Stimulated activated CD4-positive, alpha-beta T cell treated with anti-CD3 and anti-CD28 coated beads, TNF-alpha, amount 100 ng/mL, for 4 hours (primary cell): ENCODE measurements around the gene CTNNA2.

Source experiments
- DNase-seq, 3 experiments: peaks; one replicate each; pipeline ENCODE4 v3.0.0-alpha.2; 2020; ENCODE audit warnings: low read depth in 3 of 3

Gene CTNNA2

GRCh38 chr2:80490964-80491363 lies 978.1 kb downstream of the CTNNA2 start:
- no peak for DNase-seq

DNA sequence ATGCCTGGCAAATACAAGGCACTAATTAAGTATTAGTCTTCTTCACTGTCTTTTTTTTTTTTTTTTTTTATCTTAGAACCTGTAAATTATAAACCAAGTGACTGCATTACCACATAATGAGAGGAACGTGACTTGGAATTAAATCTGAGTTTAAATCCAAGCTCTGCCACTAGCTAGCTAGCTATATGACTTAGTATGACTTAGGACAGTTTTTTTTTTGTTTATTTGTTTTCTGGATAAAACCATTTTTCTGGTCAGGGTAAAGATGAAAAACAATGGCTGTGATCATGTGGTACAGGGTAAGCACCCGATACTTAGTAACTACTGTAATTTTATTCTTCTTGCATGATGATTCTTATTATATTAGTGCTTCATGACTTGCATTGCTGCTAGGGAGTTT lies 983.5 kb downstream of the CTNNA2 start:
- DNase-seq: no peak

DNA sequence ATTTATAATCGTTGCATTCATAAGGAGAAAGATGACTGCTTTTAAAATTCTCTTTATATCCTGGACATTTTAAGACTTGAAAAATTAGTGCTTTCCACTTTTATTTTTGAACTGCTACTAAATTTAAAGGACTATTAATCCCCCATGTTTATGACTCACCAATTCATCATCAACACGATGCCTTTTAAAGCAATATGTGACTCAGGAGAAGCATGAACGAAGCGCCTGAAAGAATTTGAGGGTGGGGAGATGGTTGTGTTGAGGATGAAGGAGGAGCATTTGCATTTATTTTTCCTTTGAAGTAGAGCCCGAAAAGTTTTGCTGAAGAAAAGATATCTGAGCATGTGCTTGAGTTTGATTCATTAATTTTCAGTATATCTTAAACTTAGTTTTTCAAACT lies 983.9 kb downstream of the CTNNA2 start:
- no peak for DNase-seq

- DNase-seq: no peak
These were observed 986.2 kb downstream of the CTNNA2 start for GRCh38 chr2:80499095-80499494.

GRCh38 chr2:80501874-80502624 lies 989.2 kb downstream of the CTNNA2 start:
- no peak for DNase-seq

GRCh38 chr2:80506563-80506962 lies 993.7 kb downstream of the CTNNA2 start:
- DNase-seq: no peak

- no peak for DNase-seq
These were observed 997.9 kb downstream of the CTNNA2 start for GRCh38 chr2:80510716-80511115.

- DNase-seq: no peak
These were observed 1003.1 kb downstream of the CTNNA2 start for GRCh38 chr2:80515964-80516363.

- no peak for DNase-seq
These were observed 1004.5 kb downstream of the CTNNA2 start for GRCh38 chr2:80517316-80517715.

- DNase-seq: no peak
These were observed 1006.3 kb downstream of the CTNNA2 start for GRCh38 chr2:80519121-80519643.

- no peak for DNase-seq
These were observed 1006.9 kb downstream of the CTNNA2 start for GRCh38 chr2:80519699-80520291.

GRCh38 chr2:80525152-80525551 lies 1012.3 kb downstream of the CTNNA2 start:
- DNase-seq: no peak

DNA sequence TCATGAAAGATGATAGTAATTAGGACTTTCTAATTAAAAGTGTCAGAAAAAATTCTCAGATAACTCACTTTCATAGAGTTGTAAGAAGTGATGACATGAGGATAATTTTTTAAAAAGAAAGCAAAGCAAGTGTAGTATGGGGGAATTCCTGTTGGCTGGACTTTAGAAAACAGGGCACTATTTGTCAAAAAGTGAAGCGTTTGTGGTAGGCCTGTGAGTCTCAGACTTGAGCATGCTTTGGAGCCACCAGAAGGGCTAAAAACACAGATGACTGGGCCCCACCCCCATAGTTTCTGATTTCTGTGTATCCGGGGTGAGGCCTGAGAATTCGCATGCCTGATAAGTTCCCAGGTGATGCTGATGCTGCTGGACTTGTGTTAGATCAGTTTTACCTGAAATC lies 1014.3 kb downstream of the CTNNA2 start:
- no peak for DNase-seq

- no peak for DNase-seq
These were observed 1016.8 kb downstream of the CTNNA2 start for GRCh38 chr2:80529466-80530165.

- no peak for DNase-seq
These were observed 1017.7 kb downstream of the CTNNA2 start for GRCh38 chr2:80530442-80531064.

GRCh38 chr2:80531319-80531718 lies 1018.5 kb downstream of the CTNNA2 start:
- DNase-seq: no peak

GRCh38 chr2:80545420-80546210 lies 1032.8 kb downstream of the CTNNA2 start:
- no peak for DNase-seq

DNA sequence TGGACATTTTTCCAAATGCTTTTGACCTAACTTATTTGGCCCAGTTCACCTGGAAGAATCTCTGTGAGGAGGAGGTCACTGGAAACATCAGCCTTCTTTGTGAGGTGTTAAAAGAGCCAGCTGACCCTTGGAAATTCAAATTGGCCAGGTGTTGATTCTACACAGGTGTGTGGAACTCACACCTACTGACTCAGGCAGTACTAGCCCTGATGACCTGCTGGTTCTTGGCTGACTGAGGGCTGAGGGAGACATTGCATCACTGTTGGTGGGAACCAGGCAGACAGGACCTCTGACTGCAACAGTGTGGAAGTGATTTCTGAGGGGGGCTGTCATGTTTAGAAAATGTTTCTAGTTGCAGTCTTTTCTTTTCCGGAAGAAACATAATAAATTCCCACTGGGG lies 1033.9 kb downstream of the CTNNA2 start:
- DNase-seq: no peak

- DNase-seq: no peak
These were observed 1034.5 kb downstream of the CTNNA2 start for GRCh38 chr2:80547344-80547743.

- no peak for DNase-seq
These were observed 1035.6 kb downstream of the CTNNA2 start for GRCh38 chr2:80548469-80548868.

GRCh38 chr2:80549901-80550300 lies 1037.0 kb downstream of the CTNNA2 start:
- DNase-seq: no peak
